LNCaP clone FGC (cell line): Measurements from ENCODE around the gene ARHGAP15.

Experiments used
- DNase-seq: peaks from one replicate; pipeline ENCODE4 v3.0.0-alpha.2; 2011; ENCODE audit warnings: low read depth
- H3K4me3 ChIP-seq: 2 replicates; pipeline ENCODE4 v1.5.1; 2011; ENCODE audit warnings: mild to moderate bottlenecking, low read depth, low read length, control low read depth
- TF ChIP-seq, protein P1 (sequence below): IDR thresholded peaks from 2 replicates; pipeline ENCODE4 v1.5.1; 2012; ENCODE audit warnings: mild to moderate bottlenecking; ENCODE audit not compliant: control insufficient read depth, insufficient read depth; ENCODE audit errors: extremely low read depth

Gene ARHGAP15

DNA sequence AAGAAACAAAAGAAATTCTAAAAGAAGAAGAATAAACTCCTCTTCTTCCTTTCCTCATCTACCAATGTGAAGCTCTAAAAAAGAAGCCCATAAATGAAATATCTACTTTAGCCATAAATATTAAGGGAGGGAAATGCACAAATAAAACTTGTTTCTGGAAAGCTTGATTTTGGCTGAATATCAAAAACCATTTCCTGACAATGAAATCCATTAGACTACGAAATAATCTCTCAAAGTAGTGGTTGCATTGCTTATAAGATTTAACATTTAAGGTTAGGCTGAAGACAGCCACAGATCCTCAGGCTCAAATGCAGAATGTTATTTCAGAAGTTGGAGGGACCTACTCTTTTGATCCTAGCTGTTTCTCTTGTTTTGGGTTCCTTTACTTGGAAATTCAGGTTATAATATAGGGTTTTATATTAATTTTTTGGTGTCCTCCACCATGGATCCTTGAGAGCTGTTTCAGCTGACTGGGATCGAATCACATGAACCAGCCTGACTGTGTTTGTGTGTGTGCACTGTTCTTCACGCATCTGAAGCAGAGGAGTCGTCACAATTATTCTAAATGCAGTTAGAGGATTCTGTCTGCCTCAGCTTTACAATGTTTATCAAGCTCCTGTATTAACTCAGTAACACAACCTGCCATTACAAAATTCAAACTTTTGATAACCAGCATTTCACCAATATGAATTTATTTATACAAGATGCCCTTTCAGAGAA lies 474.8 kb downstream of the ARHGAP15 start:
- no peak for DNase-seq
- H3K4me3 ChIP-seq: no peak overlapping the region
- TF ChIP-seq, protein P1, sequence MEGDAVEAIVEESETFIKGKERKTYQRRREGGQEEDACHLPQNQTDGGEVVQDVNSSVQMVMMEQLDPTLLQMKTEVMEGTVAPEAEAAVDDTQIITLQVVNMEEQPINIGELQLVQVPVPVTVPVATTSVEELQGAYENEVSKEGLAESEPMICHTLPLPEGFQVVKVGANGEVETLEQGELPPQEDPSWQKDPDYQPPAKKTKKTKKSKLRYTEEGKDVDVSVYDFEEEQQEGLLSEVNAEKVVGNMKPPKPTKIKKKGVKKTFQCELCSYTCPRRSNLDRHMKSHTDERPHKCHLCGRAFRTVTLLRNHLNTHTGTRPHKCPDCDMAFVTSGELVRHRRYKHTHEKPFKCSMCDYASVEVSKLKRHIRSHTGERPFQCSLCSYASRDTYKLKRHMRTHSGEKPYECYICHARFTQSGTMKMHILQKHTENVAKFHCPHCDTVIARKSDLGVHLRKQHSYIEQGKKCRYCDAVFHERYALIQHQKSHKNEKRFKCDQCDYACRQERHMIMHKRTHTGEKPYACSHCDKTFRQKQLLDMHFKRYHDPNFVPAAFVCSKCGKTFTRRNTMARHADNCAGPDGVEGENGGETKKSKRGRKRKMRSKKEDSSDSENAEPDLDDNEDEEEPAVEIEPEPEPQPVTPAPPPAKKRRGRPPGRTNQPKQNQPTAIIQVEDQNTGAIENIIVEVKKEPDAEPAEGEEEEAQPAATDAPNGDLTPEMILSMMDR: no peak

- TF ChIP-seq, protein P1: no peak
- H3K4me3 ChIP-seq: no peak overlapping the region
- no peak for DNase-seq
These were observed 475.3 kb downstream of the ARHGAP15 start for GRCh38 chr2:143604566-143604959.

DNA sequence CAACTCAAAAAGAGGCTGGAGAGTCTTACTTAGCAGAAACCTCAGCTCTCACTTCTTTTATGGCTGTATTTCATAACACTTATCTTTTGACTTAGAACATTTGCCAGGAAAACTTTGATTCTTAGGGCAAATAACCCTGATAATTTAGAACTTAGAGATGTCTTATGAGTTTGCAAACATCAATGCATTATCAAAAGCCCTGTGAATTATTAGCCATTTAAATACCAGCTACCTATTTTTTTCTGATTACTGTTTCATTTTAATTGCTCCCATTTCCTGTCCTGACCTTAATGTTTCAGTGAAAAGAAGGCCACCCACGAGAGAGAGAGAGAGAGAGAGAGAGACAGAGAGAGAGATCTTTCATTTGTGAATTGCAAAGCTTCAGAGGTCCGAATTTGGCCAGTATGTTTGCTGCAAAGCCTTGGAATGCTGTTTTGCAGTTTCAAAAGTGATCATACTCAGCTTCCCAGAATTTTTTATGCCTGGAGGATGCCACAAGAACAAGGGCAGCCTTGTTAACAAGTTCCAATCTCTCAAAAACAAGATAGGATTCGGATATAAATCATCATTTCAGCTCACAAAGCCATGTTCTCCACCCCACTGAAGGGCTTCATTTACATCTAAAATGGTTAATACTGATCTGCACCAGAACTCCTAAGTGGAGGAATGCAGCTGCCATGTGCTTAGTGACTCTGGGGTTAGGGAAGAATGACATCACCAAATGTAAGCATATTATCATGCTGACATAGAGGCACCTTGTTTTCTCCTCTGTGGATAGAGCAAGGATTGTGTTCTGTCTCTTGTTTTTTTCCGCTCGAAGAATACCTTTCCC lies 478.2 kb downstream of the ARHGAP15 start:
- no peak for DNase-seq
- TF ChIP-seq, protein P1: no peak
- H3K4me3 ChIP-seq: no peak overlapping the region

DNA sequence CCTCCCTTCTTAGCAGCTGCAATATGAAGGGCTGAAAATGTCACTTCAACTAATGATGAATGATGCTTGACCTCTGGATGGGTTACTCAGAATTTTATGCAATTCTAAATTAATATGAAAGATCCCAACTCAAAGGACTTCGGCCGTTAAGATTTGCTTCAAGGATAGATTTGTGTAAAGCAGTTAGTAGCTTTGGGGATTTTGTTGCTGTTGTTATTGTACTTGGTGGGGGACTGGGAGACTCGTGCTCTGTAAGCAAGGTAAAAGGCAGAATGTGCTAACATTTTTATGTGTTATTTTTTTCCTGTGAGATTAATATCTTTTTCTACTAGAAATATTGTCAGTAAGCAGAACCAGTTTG lies 478.8 kb downstream of the ARHGAP15 start:
- no peak overlapping the region for H3K4me3 ChIP-seq
- DNase-seq: no peak
- TF ChIP-seq, protein P1: no peak

DNA sequence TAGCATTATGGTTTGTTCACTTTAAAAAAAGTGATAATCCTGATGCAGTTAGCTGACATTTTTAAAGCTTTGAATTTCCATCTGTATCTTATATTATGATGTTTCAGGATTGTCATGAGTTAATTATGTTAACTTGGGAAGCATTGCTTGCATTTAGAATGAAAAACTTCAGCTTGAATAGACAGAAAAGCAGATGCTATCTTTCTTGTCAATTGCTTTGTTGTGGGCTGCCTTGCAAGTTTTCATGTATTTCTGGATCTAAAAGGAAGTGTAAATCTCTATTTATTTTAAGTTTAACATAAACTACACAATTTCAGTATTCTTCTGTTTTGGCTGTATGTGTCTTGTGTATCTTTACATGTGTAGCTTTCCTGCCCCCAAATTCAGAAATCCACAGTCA lies 479.5 kb downstream of the ARHGAP15 start:
- TF ChIP-seq, protein P1: no peak
- no peak for DNase-seq
- no peak overlapping the region for H3K4me3 ChIP-seq

DNA sequence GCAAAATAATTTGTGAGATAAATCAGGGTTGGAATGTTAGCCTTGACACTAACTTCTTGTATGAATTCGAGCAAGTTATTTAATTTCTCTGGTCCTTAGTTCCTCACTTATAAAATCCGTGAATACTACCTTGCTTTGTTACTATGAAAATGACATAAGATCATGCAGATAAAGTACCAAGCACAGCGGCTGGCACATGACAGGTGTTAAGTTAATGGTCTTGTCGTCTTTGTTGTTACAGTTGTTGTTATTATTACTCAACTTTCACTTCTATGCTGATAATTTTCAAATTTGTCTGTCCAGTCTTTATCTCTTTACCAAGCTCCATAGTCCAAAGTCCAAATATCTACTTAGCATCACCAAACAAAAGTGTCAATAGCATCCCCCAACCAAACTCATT lies 482.1 kb downstream of the ARHGAP15 start:
- DNase-seq: no peak
- TF ChIP-seq, protein P1: no peak
- no peak overlapping the region for H3K4me3 ChIP-seq
